Measurements from ENCODE around the gene CHAT.

DNA sequence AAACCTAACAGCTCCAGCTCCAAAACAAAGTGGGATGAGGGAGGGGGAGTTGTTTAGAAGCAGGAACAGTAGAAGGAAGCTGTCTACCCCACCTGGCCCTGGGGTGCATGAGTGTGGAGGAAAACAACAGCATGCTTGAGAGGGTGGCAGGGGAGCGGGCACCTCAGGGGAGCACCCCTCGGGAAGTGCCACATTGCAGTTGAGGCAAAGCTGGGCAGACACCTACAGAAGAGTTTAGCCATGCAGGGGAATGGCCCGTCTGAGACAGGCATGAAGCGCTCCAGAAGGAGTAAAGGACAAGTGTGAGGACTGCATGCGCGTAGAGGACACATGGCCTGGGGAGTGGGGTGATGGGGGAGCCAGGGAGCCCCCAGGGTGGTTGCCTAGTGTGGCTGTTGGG is 18.1 kb downstream of the CHAT start:
- TF ChIP-seq YY1 (IDR thresholded peaks at IDR 0.05; ENCODE audit: insufficient read depth, insufficient read length), result no peak
- no peak for TF ChIP-seq ZNF274 (IDR thresholded peaks at IDR 0.05; ENCODE audit: low read depth, low read length)
